Liver (tissue), 9 donors: ENCODE measurements around the gene UBXN4. TPM values are rescaled to one million over a fixed set of nuclear protein-coding genes. Genes with fewer than 3 reads are reported as not detected.

Experiments
- DNase-seq: peaks from one replicate; pipeline ENCODE4 v3.0.0-alpha.2; 2017; ENCODE audit warnings: low spot score
- H3K27ac ChIP-seq, 2 donors: one replicate each; pipeline ENCODE4 v1.7.0; 2013; ENCODE audit warnings: inconsistent platforms in 2 of 2, low read length in 2 of 2, control low read depth in 1 of 2, low read depth in 1 of 2, mild to moderate bottlenecking in 1 of 2
- H3K27me3 ChIP-seq, 4 donors: one replicate each; pipeline versions ENCODE4 v1.6.1 to v1.7.0; 2013; ENCODE audit warnings: low read length in 3 of 4, inconsistent platforms in 1 of 4, mild to moderate bottlenecking in 1 of 4, moderate library complexity in 1 of 4; ENCODE audit not compliant: control insufficient read depth in 4 of 4, insufficient read depth in 4 of 4
- H3K36me3 ChIP-seq, 4 donors: one replicate each; pipeline versions ENCODE4 v1.6.1 to v1.7.0; 2013; ENCODE audit warnings: low read length in 3 of 4, mild to moderate bottlenecking in 3 of 4, low read depth in 1 of 4, moderate library complexity in 1 of 4; ENCODE audit not compliant: control insufficient read depth in 4 of 4, insufficient read depth in 3 of 4
- H3K4me1 ChIP-seq, 4 donors: one replicate each; pipeline versions ENCODE4 v1.6.1 to v1.7.0; 2013; ENCODE audit warnings: low read length in 3 of 4, mild to moderate bottlenecking in 3 of 4, moderate library complexity in 1 of 4; ENCODE audit not compliant: control insufficient read depth in 4 of 4, insufficient read depth in 4 of 4
- H3K4me3 ChIP-seq, 3 donors: one replicate each; pipeline versions ENCODE4 v1.6.1 to v1.7.0; 2013; ENCODE audit warnings: low read length in 3 of 3, control low read depth in 1 of 3, low read depth in 1 of 3, mild to moderate bottlenecking in 1 of 3
- H3K9ac ChIP-seq, 2 donors: one replicate each; pipeline ENCODE4 v1.7.0; 2013; ENCODE audit warnings: low read length in 2 of 2, mild to moderate bottlenecking in 2 of 2, moderate library complexity in 2 of 2, control low read depth in 1 of 2, low read depth in 1 of 2
- H3K9me3 ChIP-seq, 4 donors: one replicate each; pipeline versions ENCODE4 v1.6.1 to v1.7.0; 2013; ENCODE audit warnings: low read length in 3 of 4; ENCODE audit not compliant: control insufficient read depth in 4 of 4
- ATF3 ChIP-seq: IDR thresholded peaks from 2 replicates; pipeline ENCODE4 v1.6.1; 2016; ENCODE audit warnings: antibody characterized with exemption
- CTCF ChIP-seq: fragments of 150-350 bp; IDR thresholded peaks from 2 replicates; pipeline ENCODE4 v1.5.1; 2017; ENCODE audit warnings: improper control_type of control experiment, low read depth, low read length; ENCODE audit not compliant: missing input control
- EGR1 ChIP-seq, 2 donors: IDR thresholded peaks; 2 replicates each; pipeline ENCODE4 v1.6.1; 2016 to 2018; ENCODE audit warnings: antibody characterized with exemption in 2 of 2, low read depth in 2 of 2
- FOXA1 ChIP-seq: IDR thresholded peaks from 2 replicates; pipeline ENCODE4 v1.6.1; 2016; ENCODE audit warnings: antibody characterized with exemption
- FOXA2 ChIP-seq: IDR thresholded peaks from 2 replicates; pipeline ENCODE4 v1.6.1; 2016; ENCODE audit warnings: antibody characterized with exemption
- GABPA ChIP-seq, 2 donors: IDR thresholded peaks in 1 of 2; conservative IDR thresholded peaks in 1 of 2; 2 replicates each; pipeline ENCODE4 v1.6.1; 2016; ENCODE audit warnings: antibody characterized with exemption in 2 of 2, mild to moderate bottlenecking in 1 of 2, moderate library complexity in 1 of 2
- HNF4A ChIP-seq, 2 donors: conservative IDR thresholded peaks; 2 replicates each; pipeline ENCODE4 v1.6.1; 2016; ENCODE audit warnings: antibody characterized with exemption in 2 of 2, mild to moderate bottlenecking in 2 of 2
- HNF4G ChIP-seq: IDR thresholded peaks from 2 replicates; pipeline ENCODE4 v1.6.1; 2016; ENCODE audit warnings: antibody characterized with exemption
- JUND ChIP-seq, 2 donors: IDR thresholded peaks; 2 replicates each; pipeline ENCODE4 v1.6.1; 2016; ENCODE audit warnings: antibody characterized with exemption in 2 of 2
- MAX ChIP-seq: IDR thresholded peaks from 2 replicates; pipeline ENCODE4 v1.6.1; 2016; ENCODE audit warnings: antibody characterized with exemption
- NR2F2 ChIP-seq: IDR thresholded peaks from 2 replicates; pipeline ENCODE4 v1.6.1; 2016; ENCODE audit warnings: antibody characterized with exemption
- RAD21 ChIP-seq, 2 donors: IDR thresholded peaks; 2 replicates each; pipeline ENCODE4 v1.6.1; 2016; ENCODE audit warnings: antibody characterized with exemption in 2 of 2, mild to moderate bottlenecking in 2 of 2
- RXRA ChIP-seq, 2 donors: IDR thresholded peaks; 2 replicates each; pipeline ENCODE4 v1.6.1; 2017 to 2018; ENCODE audit warnings: antibody characterized with exemption in 2 of 2, mild to moderate bottlenecking in 1 of 2
- SP1 ChIP-seq: IDR thresholded peaks from 2 replicates; pipeline ENCODE4 v1.6.1; 2018; ENCODE audit warnings: antibody characterized with exemption, mild to moderate bottlenecking
- TAF1 ChIP-seq: conservative IDR thresholded peaks from 2 replicates; pipeline ENCODE4 v1.6.1; 2016; ENCODE audit warnings: antibody characterized with exemption, mild to moderate bottlenecking
- YY1 ChIP-seq: IDR thresholded peaks from 2 replicates; pipeline ENCODE4 v1.6.1; 2016; ENCODE audit warnings: antibody characterized with exemption, mild to moderate bottlenecking
- ZBTB33 ChIP-seq: IDR thresholded peaks from 2 replicates; pipeline ENCODE4 v1.6.1; 2016; ENCODE audit warnings: antibody characterized with exemption
- WGBS: extraction: QIAGEN DNeasy Blood & Tissue Kit; methylation state at CpG from one replicate; pipeline ENCODE4 v1.1.7; 2013; 5-methylcytosine and 5-hydroxymethylcytosine counted together
- polyA plus RNA-seq, 2 donors: library from polyadenylated mRNA; stranded (reverse) in 1 of 2; unstranded in 1 of 2; fragments of 200-250 nt in 1 of 2; fragments of >200 nt in 1 of 2; fragmentation: Nextera tagmentation in 1 of 2; extraction: Ambion mirVana in 1 of 2; gene quantifications; one replicate each; pipeline versions ENCODE4 v1.2.1 to v1.2.3, GENCODE V29; 2013 to 2015
- total RNA-seq, 2 donors: library from RNA; depleted of rRNA; stranded (reverse); fragments of >200 nt; gene quantifications; one replicate each; pipeline ENCODE4 v1.2.3, GENCODE V29; 2014
- TF ChIP-seq, protein P1 (sequence below): IDR thresholded peaks from 2 replicates; pipeline ENCODE4 v1.6.1; 2016; ENCODE audit warnings: antibody characterized with exemption, mild to moderate bottlenecking
- donor health status: healthy.
- donor health status: healthy.
- donor health status: healthy.
- donor health status: healthy.
- donor health status: healthy.

UBXN4 gene
- total and polyA plus RNA-seq, 4 donors: 46.5 to 172 (median 67.4) TPM

DNA sequence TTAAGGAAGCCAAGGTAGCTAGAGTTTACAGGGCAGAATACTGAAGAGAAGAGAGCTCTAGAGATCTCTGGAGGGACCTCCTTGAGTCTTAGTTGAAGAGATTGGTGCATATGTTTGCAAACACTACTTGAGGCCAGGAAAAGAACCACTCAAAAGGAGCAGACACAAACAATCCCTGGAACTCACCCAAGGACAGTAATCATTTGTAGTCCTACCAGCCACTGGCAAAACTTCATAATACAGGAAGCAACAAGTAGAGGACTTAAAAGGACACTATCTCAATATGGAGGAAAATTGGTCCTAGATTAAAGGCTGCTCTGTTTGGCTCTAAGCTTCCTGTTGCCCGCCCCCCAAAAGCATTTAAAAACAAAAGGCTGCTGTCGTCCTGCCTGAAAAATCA, 46.9 kb upstream of the UBXN4 start:
- TF ChIP-seq ZBTB33: no peak
- TF ChIP-seq FOXA2: no peak
- TF ChIP-seq GABPA (IDR thresholded peaks at IDR 0.05 in 1 of 2, conservative IDR thresholded peaks at IDR 0.05 in 1 of 2): no peak
- no peak for TF ChIP-seq HNF4A (conservative IDR thresholded peaks at IDR 0.05)
- TF ChIP-seq EGR1 (IDR thresholded peaks at IDR 0.05; ENCODE audit: low read depth in 2 of 2): no peak
- TF ChIP-seq, protein P1, sequence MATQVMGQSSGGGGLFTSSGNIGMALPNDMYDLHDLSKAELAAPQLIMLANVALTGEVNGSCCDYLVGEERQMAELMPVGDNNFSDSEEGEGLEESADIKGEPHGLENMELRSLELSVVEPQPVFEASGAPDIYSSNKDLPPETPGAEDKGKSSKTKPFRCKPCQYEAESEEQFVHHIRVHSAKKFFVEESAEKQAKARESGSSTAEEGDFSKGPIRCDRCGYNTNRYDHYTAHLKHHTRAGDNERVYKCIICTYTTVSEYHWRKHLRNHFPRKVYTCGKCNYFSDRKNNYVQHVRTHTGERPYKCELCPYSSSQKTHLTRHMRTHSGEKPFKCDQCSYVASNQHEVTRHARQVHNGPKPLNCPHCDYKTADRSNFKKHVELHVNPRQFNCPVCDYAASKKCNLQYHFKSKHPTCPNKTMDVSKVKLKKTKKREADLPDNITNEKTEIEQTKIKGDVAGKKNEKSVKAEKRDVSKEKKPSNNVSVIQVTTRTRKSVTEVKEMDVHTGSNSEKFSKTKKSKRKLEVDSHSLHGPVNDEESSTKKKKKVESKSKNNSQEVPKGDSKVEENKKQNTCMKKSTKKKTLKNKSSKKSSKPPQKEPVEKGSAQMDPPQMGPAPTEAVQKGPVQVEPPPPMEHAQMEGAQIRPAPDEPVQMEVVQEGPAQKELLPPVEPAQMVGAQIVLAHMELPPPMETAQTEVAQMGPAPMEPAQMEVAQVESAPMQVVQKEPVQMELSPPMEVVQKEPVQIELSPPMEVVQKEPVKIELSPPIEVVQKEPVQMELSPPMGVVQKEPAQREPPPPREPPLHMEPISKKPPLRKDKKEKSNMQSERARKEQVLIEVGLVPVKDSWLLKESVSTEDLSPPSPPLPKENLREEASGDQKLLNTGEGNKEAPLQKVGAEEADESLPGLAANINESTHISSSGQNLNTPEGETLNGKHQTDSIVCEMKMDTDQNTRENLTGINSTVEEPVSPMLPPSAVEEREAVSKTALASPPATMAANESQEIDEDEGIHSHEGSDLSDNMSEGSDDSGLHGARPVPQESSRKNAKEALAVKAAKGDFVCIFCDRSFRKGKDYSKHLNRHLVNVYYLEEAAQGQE: no peak
- TF ChIP-seq ATF3: no peak
- no peak for TF ChIP-seq HNF4G
- no peak for TF ChIP-seq FOXA1
- TF ChIP-seq MAX: no peak
- no peak for TF ChIP-seq JUND (IDR thresholded peaks at IDR 0.05)
- TF ChIP-seq RAD21 (IDR thresholded peaks at IDR 0.05): no peak
- TF ChIP-seq SP1: no peak
- TF ChIP-seq CTCF: no peak
- TF ChIP-seq TAF1: no peak
- TF ChIP-seq RXRA (IDR thresholded peaks at IDR 0.05): no peak
- no peak for TF ChIP-seq NR2F2
- no peak for TF ChIP-seq YY1
- no peaks in the 10 kb centered on the region for H3K9me3 ChIP-seq
- H3K27me3 ChIP-seq: no peaks in the 10 kb centered on the region
- no peaks in the 10 kb centered on the region for H3K4me1 ChIP-seq
- no peak overlapping the region for H3K9ac ChIP-seq
- H3K27ac ChIP-seq: no peak overlapping the region
- 88% methylated on average over 2 of the region's 2 CpGs for WGBS
- no peaks in the 10 kb centered on the region for H3K36me3 ChIP-seq
- DNase-seq: no peak
- no peak overlapping the region for H3K4me3 ChIP-seq
